IPS DF 4.7 (cell line): Measurements from ENCODE around the gene GUCY2D.

ENCODE experiments used
- DNase-seq: peaks from one replicate; pipeline ENCODE4 v3.0.0-alpha.2; 2013; ENCODE audit warnings: low spot score; ENCODE audit errors: extremely low read depth

Gene GUCY2D

DNA sequence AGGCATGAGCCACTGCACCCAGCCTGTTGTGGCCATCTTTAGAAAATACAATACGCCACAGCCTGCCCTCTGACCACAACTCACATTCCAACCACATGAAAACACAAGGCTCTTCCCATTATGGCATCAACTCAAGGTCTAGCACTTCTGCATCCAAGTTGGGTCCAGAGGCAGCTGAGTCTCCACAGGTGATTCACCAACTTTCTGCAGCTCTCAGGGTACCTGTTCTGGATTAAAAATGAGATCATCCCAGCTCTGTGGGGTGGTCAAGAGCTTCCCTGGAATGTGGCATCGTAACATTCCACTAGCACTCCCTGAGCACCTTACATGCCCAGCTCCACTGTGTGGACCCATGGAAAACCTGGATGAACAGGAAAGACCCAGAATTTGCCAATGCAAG is 9.9 kb upstream of the GUCY2D start:
- DNase-seq: no peak

DNA sequence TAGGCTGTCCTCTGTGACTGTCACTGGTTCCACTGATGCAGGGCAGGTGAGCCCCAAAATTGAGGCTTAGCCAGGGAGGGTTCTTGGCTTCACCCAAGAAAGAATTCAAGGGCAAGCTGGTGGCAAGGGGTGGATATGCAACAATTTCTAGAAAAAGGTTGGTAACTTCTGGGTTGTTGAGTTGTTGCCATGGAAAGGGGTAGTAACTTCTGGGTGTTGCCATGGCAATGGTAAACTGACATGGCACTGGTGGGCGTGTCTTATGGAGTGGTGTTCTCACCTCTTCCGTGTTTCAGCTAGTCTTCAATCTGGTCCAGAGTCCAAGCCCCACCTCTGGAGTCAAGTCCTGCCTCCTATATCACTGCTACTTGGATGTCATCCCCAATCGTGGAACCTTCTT is 9.5 kb upstream of the GUCY2D start:
- no peak for DNase-seq

DNA sequence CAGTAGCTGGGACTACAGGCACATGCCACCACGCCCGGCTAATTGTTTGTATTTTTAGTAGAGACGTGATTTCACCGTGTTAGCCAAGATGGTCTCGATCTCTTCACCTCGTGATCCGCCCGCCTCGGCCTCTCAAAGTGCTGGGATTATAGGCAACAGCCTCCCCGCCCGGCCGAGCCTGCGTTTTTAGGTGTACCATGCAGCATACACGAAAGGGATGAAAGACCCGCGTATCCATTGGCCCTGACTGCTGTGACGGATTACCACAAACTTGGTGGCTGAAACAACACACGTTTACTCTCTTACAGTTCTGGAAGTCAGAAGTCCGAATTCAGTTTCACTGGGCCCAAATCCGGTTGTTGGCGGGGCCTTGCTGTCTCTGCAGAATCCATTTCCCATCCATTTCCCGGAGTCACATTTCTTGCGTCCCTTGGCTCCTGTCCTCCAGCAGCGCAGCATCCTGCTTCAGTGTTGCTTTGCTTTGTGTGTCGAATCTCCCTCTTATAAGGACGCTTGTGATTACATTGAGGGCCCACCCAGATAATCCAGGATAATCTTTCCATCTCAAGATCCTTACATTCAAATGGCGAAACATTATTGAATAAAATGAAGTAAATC is 8.3 kb upstream of the GUCY2D start:
- DNase-seq: no peak

DNA sequence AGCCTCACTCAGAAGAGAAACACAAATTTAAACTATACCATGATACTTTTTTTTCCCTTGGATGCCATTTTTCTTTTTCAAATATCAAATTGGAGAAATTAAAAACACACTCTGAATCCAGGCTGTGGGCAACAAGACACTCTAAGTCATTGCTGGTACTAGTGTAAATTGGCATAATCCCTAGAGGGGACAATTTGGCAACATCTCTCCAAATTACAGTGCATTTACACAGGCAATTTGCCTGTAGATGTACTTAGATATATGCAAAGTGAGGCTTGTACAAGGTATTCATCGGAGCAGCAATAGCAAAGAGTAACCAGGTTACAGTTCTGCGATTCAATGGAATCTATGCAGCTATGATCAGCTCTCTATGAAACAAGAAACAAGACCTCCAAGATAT is 6.7 kb upstream of the GUCY2D start:
- DNase-seq: no peak

DNA sequence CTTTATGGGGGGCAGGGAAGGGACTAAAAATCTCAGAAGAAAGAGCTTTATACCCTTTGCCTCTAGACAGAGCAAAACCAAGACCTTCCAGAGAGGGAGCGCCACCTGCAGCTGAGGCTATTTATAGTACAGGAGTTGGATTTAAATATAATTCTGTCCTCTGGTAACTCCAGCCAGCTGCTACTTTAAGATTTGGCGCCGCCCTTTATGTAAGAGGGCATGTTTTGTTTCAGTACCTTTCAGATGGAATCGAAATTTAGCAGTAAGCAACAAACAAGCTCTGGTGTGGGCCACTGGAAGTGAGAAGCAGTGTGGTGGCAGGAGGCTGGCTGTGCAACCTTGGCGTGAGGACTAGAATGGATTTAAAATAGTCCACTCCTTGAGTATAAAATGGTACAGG is 5.2 kb upstream of the GUCY2D start:
- DNase-seq: no peak

DNA sequence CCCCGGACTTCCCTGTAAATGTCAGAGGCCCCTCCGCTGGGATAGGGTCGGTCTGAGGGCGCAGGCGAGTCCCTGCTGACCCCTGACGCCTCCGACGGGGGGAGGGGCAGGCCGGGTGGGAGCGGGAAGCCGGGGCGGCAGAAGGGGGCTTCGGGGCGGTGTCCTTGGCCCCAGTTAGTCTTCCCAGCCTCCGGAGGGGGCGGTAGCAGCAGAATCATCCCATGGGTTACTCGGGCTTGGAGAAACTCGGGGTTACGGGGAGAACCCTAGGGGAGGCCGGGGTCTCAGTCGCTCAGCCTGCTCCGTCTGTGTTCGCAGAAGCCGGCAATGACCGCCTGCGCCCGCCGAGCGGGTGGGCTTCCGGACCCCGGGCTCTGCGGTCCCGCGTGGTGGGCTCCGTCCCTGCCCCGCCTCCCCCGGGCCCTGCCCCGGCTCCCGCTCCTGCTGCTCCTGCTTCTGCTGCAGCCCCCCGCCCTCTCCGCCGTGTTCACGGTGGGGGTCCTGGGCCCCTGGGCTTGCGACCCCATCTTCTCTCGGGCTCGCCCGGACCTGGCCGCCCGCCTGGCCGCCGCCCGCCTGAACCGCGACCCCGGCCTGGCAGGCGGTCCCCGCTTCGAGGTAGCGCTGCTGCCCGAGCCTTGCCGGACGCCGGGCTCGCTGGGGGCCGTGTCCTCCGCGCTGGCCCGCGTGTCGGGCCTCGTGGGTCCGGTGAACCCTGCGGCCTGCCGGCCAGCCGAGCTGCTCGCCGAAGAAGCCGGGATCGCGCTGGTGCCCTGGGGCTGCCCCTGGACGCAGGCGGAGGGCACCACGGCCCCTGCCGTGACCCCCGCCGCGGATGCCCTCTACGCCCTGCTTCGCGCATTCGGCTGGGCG is 542 bp downstream of the GUCY2D start:
- no peak for DNase-seq

DNA sequence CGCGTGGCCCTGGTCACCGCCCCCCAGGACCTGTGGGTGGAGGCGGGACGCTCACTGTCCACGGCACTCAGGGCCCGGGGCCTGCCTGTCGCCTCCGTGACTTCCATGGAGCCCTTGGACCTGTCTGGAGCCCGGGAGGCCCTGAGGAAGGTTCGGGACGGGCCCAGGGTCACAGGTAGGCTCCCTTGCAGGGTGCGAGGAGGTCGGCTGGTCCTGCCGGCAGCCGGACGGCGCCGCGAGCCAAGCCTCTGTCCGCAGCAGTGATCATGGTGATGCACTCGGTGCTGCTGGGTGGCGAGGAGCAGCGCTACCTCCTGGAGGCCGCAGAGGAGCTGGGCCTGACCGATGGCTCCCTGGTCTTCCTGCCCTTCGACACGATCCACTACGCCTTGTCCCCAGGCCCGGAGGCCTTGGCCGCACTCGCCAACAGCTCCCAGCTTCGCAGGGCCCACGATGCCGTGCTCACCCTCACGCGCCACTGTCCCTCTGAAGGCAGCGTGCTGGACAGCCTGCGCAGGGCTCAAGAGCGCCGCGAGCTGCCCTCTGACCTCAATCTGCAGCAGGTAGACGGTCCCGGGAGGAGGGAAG is 1.3 kb downstream of the GUCY2D start:
- DNase-seq: no peak

DNA sequence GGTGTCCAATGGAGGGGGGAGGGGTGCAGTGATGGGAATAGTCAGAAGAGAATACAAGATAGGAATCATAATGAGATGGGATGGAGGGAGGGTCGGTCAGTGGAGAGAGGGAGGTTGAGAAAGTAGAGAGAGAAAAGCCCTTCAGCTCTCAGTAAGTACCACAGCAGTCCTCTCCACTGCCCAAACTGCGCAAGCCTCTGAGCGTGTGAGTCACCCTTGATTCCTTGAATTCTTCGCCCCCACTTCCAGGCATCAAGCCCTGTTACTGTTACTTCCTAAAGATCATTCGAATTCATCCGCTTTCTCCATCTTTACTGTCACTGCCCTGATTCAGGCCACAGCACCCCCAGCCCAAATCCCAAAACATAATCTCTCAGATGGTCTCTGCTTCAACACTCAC is 2.5 kb downstream of the GUCY2D start:
- no peak for DNase-seq

DNA sequence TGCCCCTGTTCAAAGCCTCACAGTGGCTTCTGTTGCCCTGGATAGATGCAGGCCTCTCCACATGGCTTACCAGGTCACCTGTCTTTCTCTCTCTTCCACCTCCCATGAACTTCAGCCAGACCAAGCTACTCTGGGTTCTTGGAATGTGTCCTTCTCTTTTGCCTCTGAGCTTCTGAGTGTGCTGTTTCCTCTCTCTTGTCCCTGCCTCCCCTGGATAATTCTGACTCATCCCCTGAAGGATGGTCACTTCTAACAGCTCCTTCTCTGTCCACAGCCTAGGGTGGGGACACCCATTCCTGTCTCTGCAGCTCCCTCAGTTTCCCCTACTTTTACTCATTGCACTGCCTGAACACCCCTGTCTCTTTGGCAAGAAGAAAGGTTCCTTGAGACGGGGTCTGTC is 2.9 kb downstream of the GUCY2D start:
- no peak for DNase-seq

DNA sequence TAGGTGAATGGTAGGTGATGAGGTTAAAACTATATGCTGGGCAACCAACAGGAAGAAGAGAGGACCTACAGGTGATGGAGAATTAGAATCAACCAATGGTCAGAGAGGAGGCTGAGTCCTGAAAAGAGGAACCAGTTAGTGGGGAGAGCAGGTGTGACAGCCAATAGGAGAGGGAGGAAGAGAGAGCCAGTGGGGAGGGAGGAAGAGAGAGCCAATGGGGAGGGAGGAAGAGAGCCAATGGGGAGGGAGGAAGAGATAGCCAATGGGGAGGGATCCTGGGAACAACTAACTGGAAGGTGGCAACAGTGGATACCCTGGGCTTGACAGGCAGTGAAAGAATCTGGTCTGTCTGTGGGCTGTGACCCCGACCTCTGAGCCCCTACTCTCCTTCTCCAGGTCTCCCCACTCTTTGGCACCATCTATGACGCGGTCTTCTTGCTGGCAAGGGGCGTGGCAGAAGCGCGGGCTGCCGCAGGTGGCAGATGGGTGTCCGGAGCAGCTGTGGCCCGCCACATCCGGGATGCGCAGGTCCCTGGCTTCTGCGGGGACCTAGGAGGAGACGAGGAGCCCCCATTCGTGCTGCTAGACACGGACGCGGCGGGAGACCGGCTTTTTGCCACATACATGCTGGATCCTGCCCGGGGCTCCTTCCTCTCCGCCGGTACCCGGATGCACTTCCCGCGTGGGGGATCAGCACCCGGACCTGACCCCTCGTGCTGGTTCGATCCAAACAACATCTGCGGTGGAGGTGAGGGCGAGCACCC is 3.7 kb downstream of the GUCY2D start:
- no peak for DNase-seq

DNA sequence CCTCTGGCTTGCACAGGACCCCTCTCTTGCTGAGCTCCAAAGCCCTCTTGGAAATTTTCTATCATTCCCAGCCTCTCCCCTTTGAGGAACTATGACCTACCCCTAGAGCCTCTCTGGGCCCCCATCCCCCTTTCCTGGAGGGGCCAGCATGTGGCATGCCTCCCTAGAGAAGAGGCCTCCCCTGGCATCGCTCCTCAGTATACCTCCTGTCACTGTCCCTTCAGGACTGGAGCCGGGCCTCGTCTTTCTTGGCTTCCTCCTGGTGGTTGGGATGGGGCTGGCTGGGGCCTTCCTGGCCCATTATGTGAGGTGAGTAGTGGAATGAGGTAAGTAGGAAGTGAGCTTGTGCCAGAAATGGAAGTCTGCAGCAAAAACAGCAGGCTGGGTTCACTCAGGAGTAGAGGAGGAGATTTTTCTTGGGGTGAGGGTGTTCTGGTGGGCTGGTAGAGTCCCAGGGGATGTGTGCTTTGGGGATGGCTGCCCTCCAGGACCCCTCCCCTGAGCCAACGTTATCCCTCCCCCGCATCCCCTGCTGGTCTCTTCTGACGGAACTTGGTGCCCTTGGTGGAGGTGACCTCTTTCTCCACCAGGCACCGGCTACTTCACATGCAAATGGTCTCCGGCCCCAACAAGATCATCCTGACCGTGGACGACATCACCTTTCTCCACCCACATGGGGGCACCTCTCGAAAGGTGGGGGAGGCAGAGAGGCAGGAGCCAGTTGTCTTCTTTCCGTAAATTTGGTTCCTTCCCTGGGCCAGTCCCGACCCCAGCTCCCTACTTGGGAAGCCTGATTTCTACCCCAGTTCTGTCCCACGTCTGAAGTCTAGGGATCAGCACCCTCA is 4.6 kb downstream of the GUCY2D start:
- DNase-seq: no peak

DNA sequence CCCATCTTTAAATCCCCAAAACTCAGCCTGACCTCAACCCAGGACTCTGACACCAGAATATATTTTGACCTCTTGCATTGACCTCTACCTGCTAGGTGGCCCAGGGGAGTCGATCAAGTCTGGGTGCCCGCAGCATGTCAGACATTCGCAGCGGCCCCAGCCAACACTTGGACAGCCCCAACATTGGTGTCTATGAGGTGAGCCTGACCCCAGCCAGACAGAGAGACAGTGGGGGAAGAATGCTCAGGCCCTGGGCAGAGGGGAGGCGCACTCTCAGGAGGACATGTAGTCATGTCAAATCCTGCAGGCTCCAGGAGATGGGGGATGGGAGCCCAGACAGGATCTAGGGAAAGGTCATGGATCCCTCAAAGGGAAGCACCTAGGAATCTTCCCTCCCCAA is 5.4 kb downstream of the GUCY2D start:
- DNase-seq: no peak

DNA sequence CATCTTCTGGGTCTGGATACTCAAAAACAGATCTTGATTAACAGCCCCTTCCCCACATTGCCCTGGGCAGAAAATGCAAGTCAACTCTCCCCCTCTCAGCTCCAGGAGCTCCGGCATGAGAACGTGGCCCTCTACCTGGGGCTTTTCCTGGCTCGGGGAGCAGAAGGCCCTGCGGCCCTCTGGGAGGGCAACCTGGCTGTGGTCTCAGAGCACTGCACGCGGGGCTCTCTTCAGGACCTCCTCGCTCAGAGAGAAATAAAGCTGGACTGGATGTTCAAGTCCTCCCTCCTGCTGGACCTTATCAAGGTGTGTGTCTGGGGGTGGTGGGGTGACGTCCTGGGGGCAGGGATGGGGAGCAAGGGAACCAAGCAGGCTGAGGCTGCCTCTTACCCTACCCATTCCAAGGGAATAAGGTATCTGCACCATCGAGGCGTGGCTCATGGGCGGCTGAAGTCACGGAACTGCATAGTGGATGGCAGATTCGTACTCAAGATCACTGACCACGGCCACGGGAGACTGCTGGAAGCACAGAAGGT is 9.7 kb downstream of the GUCY2D start:
- DNase-seq: no peak

DNA sequence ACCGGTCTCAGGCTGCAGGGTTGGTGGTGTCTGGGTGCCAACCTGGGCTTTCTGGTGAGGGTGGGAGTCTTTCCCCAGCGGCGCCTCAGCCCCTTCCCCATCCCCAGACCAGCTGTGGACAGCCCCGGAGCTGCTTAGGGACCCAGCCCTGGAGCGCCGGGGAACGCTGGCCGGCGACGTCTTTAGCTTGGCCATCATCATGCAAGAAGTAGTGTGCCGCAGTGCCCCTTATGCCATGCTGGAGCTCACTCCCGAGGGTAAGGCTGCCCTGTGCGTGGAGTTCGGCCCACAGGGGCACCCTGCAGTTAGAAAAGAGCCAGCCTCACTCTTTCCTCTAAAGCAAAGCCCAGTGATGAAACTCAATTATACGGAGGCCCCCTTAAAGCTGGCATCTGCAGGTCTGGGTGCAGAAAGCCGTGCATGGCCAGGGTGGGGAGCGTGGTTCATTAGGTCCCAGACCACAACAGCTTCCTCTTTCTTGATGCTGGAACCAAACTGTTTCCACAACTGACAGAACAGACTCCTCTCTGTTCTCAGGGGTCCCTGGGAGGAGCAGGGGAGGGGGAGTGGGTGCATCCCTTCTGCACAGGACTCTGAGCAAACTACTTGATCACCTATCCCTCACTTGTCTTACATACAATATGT is 10.7 kb downstream of the GUCY2D start:
- no peak for DNase-seq

DNA sequence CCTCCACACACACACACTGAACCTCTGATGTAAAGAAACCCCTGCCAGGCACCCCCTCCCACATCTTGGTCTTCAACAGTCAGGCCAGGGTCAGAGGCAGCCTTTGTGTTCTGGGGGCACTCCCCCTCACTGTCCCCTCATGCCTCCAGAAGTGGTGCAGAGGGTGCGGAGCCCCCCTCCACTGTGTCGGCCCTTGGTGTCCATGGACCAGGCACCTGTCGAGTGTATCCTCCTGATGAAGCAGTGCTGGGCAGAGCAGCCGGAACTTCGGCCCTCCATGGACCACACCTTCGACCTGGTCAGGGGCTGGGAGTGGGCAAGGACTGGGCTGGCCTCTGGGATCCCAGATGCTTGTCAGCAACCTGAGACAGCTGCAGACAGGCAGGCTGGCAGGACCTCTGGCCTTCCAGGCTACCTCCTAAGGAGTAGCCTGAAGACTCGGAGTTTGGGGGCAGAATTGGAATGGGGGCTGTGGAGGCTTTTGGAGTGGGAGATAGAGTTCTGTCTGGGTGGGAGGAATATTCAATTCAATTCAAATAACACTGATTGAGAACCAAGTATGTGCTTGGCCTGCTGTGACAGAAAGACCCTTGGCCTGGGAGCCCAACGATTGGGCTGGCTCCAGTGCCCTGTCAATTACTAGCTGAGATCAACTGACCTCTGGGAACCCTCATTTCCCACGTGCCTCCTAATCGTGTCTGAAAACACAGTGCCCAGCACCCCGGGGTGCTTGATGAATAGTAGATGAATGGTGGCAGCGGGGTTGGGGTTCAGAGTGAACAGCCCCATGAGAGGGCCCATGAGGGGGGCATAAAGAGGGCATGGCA is 11.5 kb downstream of the GUCY2D start:
- DNase-seq: no peak

DNA sequence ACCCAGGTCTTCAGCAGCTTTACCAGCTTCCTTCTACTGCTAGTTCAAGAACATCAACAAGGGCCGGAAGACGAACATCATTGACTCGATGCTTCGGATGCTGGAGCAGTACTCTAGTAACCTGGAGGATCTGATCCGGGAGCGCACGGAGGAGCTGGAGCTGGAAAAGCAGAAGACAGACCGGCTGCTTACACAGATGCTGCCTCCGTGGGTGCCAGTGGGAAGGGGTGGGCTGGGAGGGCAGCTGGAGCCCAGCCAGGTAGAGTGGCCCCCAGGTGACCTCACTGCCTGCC is 12.1 kb downstream of the GUCY2D start:
- DNase-seq: no peak

DNA sequence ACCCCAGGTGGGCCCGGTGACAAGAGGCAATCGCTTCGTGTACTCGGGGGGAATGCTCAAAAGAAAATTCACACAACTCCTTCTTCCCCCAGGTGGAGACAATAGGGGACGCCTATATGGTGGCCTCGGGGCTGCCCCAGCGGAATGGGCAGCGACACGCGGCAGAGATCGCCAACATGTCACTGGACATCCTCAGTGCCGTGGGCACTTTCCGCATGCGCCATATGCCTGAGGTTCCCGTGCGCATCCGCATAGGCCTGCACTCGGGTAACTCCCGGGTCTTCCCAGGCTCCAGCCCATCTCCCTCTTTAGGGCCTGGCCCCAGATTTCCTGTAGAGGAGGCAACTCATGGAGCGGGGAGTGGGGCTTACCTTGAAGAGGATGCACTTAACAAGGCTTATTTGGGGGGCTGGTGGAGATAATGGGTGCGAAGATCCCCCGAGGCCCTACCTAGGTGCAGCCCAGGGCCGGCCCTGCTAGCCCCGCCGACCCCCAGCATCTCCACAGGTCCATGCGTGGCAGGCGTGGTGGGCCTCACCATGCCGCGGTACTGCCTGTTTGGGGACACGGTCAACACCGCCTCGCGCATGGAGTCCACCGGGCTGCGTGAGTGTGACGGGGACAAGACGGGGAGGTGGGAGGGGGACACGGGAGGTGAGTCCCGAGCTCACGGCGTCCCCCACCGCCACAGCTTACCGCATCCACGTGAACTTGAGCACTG is 13.0 kb downstream of the GUCY2D start:
- no peak for DNase-seq

DNA sequence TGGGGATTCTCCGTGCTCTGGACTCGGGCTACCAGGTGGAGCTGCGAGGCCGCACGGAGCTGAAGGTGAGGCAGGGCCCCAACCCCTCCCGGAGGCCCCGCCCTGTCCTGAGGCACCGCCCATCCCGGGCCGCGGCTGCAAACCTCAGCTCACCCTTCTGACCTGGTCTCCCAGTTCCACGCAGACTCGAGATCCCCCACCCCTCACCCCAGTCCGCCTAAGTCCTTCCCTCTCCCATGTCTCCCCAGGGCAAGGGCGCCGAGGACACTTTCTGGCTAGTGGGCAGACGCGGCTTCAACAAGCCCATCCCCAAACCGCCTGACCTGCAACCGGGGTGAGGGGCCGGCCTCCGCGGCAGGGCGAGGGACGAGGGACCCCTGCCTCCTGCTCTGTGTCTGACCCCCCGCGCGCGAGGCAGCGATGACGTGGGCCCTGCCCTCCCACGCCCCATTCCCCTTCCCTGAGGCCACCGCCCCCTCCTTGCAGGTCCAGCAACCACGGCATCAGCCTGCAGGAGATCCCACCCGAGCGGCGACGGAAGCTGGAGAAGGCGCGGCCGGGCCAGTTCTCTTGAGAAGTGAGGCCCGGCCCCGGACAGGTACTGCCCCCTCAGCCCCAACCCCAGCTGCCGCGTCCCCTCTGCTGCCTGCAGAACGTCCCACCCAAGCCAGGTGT is 13.7 kb downstream of the GUCY2D start:
- DNase-seq: no peak
